ENCODE results near the gene DUSP16. TPM values are rescaled to one million over a fixed set of nuclear protein-coding genes. Genes with fewer than 3 reads are reported as not detected.

Gene DUSP16
- total RNA-seq, 1 donor = 29.5 TPM

- Histone ChIP-seq H3K4me3 (ENCODE audit: low read length) (no peak overlapping the region), H3K4me1 (ENCODE audit: insufficient read depth, low read length) (peaks cover 48% of the 10 kb centered on the region), H3K27me3 (ENCODE audit: insufficient read depth, low read length) (no peaks in the 10 kb centered on the region), H3K9me3 (ENCODE audit: low read depth, low read length) (no peaks in the 10 kb centered on the region)
These were observed 115.4 kb downstream of the DUSP16 start for GRCh38 chr12:12447236-12447635.

GRCh38 chr12:12446786-12447185 lies 115.9 kb downstream of the DUSP16 start:
- peaks cover 50% of the 10 kb centered on the region for H3K4me1 ChIP-seq (ENCODE audit: insufficient read depth, low read length)

DNA sequence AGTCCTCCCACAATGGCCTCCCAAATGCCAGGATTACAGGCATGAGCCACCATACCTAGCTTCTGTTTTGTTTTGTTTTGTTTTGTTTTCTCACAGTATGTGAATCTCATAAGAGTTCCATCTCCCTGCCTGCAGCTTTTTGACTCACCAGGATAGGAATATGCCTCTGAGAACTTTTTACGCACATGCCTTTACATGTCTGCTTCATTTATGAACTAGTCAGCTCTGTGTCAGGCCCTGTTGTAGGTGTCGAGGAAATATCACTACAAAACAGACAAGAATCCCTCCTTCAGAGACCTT lies 116.8 kb downstream of the DUSP16 start:
- H3K4me1 ChIP-seq (ENCODE audit: insufficient read depth, low read length) = peaks cover 59% of the 10 kb centered on the region
- no peaks in the 10 kb centered on the region for H3K9me3 ChIP-seq (ENCODE audit: low read depth, low read length)
- H3K4me3 ChIP-seq (ENCODE audit: low read length) = no peak overlapping the region
- H3K27me3 ChIP-seq (ENCODE audit: insufficient read depth, low read length) = no peaks in the 10 kb centered on the region

More at GRCh38 chr12:12446786-12447185, 115.9 kb downstream of the DUSP16 start:
- no peak overlapping the region for H3K4me3 ChIP-seq (ENCODE audit: low read length)
- no peaks in the 10 kb centered on the region for H3K9me3 ChIP-seq (ENCODE audit: low read depth, low read length)
- H3K27me3 ChIP-seq (ENCODE audit: insufficient read depth, low read length) = no peaks in the 10 kb centered on the region

- no peaks in the 10 kb centered on the region for H3K27me3 ChIP-seq (ENCODE audit: insufficient read depth, low read length)
- H3K4me3 ChIP-seq (ENCODE audit: low read length) = no peak overlapping the region
- no peaks in the 10 kb centered on the region for H3K9me3 ChIP-seq (ENCODE audit: low read depth, low read length)
- peaks cover 65% of the 10 kb centered on the region for H3K4me1 ChIP-seq (ENCODE audit: insufficient read depth, low read length)
These were observed 117.3 kb downstream of the DUSP16 start for GRCh38 chr12:12445165-12445881.

- H3K4me3 ChIP-seq (ENCODE audit: low read length) = no peak overlapping the region
- H3K27me3 ChIP-seq (ENCODE audit: insufficient read depth, low read length) = no peaks in the 10 kb centered on the region
- H3K4me1 ChIP-seq (ENCODE audit: insufficient read depth, low read length) = peaks cover 64% of the 10 kb centered on the region
These were observed 119.2 kb downstream of the DUSP16 start for GRCh38 chr12:12443431-12443878.

GRCh38 chr12:12442548-12443071 lies 120.1 kb downstream of the DUSP16 start:
- no peak overlapping the region for H3K4me3 ChIP-seq (ENCODE audit: low read length)
- peaks cover 63% of the 10 kb centered on the region for H3K4me1 ChIP-seq (ENCODE audit: insufficient read depth, low read length)
- no peaks in the 10 kb centered on the region for H3K27me3 ChIP-seq (ENCODE audit: insufficient read depth, low read length)
- no peaks in the 10 kb centered on the region for H3K9me3 ChIP-seq (ENCODE audit: low read depth, low read length)

More at GRCh38 chr12:12443431-12443878, 119.2 kb downstream of the DUSP16 start:
- no peaks in the 10 kb centered on the region for H3K9me3 ChIP-seq (ENCODE audit: low read depth, low read length)

DNA sequence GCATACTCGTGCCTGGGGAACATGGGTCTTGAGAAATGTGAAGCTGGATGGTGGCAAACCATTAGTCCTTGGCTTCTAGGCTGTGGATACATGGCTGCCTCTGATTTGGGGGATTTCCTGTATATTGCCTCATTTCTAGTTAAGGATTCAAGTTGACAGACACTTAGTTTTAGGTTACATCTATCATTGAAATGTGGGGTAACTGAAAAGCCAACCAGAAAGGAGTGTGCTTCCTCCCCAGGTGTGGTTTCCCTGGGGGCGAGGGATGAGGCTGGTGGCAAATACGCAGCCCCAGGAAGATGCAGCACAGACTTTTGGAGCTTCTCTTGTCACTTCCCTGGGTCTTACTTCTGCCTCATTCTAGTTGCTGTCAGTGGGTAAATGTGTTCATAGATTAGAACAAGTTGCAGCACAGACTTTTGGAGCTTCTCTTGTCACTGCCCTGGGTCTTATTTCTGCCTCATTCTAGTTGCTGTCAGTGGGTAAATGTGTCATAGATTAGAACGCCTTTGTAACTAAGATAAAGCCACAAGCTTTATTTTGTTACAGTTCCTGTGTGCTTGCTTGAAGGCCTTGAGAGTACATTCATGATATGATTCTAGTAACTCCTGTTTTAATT lies 120.7 kb downstream of the DUSP16 start:
- Histone ChIP-seq H3K27me3 (ENCODE audit: insufficient read depth, low read length) (no peaks in the 10 kb centered on the region), H3K4me1 (ENCODE audit: insufficient read depth, low read length) (peaks cover 57% of the 10 kb centered on the region), H3K9me3 (ENCODE audit: low read depth, low read length) (no peaks in the 10 kb centered on the region), H3K4me3 (ENCODE audit: low read length) (no peak overlapping the region)

DNA sequence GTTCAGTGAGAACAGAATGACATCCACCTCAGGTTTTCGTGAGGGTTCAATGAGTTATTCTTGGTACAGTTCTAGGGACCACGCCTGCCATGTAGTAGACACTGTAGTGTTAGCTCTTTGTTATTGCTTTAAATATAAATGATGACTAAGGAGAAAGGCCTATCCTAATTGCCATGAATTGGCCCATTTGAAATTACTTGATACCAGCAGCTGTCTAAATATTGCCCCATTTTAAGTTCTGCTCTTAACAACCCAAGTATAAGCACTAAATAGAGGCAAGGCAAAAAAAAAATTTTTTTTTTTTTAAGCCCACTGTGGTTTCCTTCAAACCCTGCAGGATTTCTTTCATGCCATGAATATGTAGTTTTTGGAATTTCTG lies 121.2 kb downstream of the DUSP16 start:
- H3K4me3 ChIP-seq (ENCODE audit: low read length) = no peak overlapping the region
- no peaks in the 10 kb centered on the region for H3K9me3 ChIP-seq (ENCODE audit: low read depth, low read length)
- no peaks in the 10 kb centered on the region for H3K27me3 ChIP-seq (ENCODE audit: insufficient read depth, low read length)
- peaks cover 51% of the 10 kb centered on the region for H3K4me1 ChIP-seq (ENCODE audit: insufficient read depth, low read length)

- Histone ChIP-seq H3K9me3 (ENCODE audit: low read depth, low read length) (no peaks in the 10 kb centered on the region), H3K4me1 (ENCODE audit: insufficient read depth, low read length) (peaks cover 49% of the 10 kb centered on the region), H3K27me3 (ENCODE audit: insufficient read depth, low read length) (no peaks in the 10 kb centered on the region), H3K4me3 (ENCODE audit: low read length) (no peak overlapping the region)
These were observed 121.8 kb downstream of the DUSP16 start for GRCh38 chr12:12440784-12441428.

GRCh38 chr12:12439636-12440035 lies 123.0 kb downstream of the DUSP16 start:
- Histone ChIP-seq H3K27me3 (ENCODE audit: insufficient read depth, low read length) (no peaks in the 10 kb centered on the region), H3K4me1 (ENCODE audit: insufficient read depth, low read length) (peaks cover 46% of the 10 kb centered on the region), H3K4me3 (ENCODE audit: low read length) (no peak overlapping the region), H3K9me3 (ENCODE audit: low read depth, low read length) (no peaks in the 10 kb centered on the region)

DNA sequence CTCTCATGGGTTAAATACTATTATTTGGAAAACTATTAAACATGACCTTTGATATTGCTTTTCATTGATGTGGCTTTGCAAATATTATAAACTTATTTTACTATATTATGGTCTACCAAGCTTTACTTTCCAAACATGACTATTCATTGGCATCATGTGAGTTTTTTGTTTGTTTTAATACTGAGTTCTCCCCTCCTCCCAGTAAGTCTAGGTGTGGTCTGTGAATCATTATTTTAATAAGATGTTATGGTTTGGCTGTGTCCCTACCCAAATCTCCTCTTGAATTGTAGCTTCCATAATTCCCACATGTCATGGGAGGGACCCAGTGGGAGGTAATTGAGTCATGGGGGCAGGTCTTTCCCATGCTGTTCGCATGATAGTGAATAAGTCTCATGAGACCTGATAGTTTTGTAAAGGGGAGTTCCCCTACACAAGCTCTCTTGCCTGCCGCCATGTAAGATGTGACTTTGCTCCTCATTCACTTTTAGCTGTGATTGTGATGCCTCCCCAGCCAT lies 125.8 kb downstream of the DUSP16 start:
- Histone ChIP-seq H3K4me3 (ENCODE audit: low read length) (no peak overlapping the region), H3K27me3 (ENCODE audit: insufficient read depth, low read length) (no peaks in the 10 kb centered on the region), H3K4me1 (ENCODE audit: insufficient read depth, low read length) (peaks cover 30% of the 10 kb centered on the region), H3K9me3 (ENCODE audit: low read depth, low read length) (no peaks in the 10 kb centered on the region)

- no peaks in the 10 kb centered on the region for H3K27me3 ChIP-seq (ENCODE audit: insufficient read depth, low read length)
- H3K9me3 ChIP-seq (ENCODE audit: low read depth, low read length) = no peaks in the 10 kb centered on the region
- no peak overlapping the region for H3K4me3 ChIP-seq (ENCODE audit: low read length)
- H3K4me1 ChIP-seq (ENCODE audit: insufficient read depth, low read length) = no peaks in the 10 kb centered on the region
These were observed 129.4 kb downstream of the DUSP16 start for GRCh38 chr12:12433203-12433731.

DNA sequence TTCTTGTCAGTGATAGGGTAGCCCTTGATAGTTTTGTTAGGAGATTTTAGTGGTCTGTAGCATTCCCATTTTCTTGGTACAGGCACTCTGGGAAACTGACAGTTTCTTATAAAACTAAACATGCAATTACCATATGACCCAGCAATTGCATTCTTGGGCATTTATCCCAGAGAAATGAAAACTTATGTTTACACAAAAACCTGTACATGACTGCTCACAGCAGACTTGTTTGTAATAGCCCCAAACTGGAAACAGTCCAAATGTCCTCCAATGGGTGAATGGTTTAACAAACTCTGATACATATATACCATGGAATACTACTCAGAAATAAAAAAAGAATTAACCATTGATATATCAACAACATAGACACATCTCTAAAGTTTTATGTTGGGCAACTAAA lies 130.3 kb downstream of the DUSP16 start:
- Histone ChIP-seq H3K4me1 (ENCODE audit: insufficient read depth, low read length) (no peaks in the 10 kb centered on the region), H3K4me3 (ENCODE audit: low read length) (no peak overlapping the region), H3K27me3 (ENCODE audit: insufficient read depth, low read length) (no peaks in the 10 kb centered on the region), H3K9me3 (ENCODE audit: low read depth, low read length) (no peaks in the 10 kb centered on the region)

GRCh38 chr12:12428961-12429657 lies 133.6 kb downstream of the DUSP16 start:
- Histone ChIP-seq H3K27me3 (ENCODE audit: insufficient read depth, low read length) (no peaks in the 10 kb centered on the region), H3K9me3 (ENCODE audit: low read depth, low read length) (no peaks in the 10 kb centered on the region), H3K4me1 (ENCODE audit: insufficient read depth, low read length) (no peaks in the 10 kb centered on the region)

More at GRCh38 chr12:12428961-12429657, 133.6 kb downstream of the DUSP16 start:
- no peak overlapping the region for H3K4me3 ChIP-seq (ENCODE audit: low read length)
